ENCODE data around the gene FLNC. TPM values are rescaled to one million over a fixed set of nuclear protein-coding genes. Genes with fewer than 3 reads are reported as not detected.
A peak's percentile ranks its signal among the peaks of the same experiment; 100 is the strongest.

The FLNC gene
- total and polyA plus RNA-seq, 9 of the 15 experiments (the other 6 are each of a cell fraction or from before 2014, with no cell fraction given) = 0.90 to 155 (median 28.8) TPM

DNA sequence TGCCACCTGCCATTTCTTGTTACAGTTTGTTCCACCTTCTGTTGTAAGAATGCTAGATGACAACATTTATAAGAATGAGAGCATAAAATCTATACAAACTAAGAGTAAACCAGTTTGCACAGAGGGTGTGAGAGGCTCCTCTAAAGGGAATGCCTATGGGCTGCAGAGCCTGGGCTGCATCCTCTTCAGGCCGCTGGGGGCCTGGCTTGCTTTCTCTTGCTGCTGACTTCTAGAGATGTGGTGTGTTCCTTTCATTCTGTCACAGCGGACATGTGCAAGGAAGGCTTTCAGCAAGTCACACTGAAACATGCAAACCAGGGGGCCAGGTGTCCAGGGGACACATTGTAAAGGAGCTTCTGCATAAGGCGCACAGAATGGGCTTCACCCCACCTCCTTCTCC lies 25.4 kb downstream of the FLNC start:
- Histone ChIP-seq H4K20me1 (replicated peaks; ENCODE audit: control insufficient read depth, insufficient read depth, low read length) (peaks cover 3% of the 10 kb centered on the region; the same call in 1 of the 2 replicates), H3K4me3 (no peak overlapping the region), H3K9ac (ENCODE audit: insufficient read depth in 1 of 2, low read depth in 2 of 2, low read length in 2 of 2) (peak overlapping the region in 1 of 2 experiments; percentile 0; a peak in 2 of 4 replicates), H3K9me3 (replicated peaks; ENCODE audit: control insufficient read depth, insufficient read depth, low read depth, low read length) (no peaks in the 10 kb centered on the region), H3K27me3 (ENCODE audit: control insufficient read depth in 2 of 2, insufficient read depth in 2 of 2, low read length in 2 of 2) (no peaks in the 10 kb centered on the region), H3K4me1 (replicated peaks in 1 of 2; ENCODE audit: control insufficient read depth in 2 of 2, insufficient read depth in 2 of 2, low read length in 2 of 2) (peaks cover 20 to 58% of the 10 kb centered on the region in 2 experiments), H3K79me2 (ENCODE audit: control insufficient read depth, insufficient read depth, low read length) (no peaks in the 10 kb centered on the region), H3K27ac (ENCODE audit: extremely low read depth, low read depth, low read length) (no peak overlapping the region), H3K4me2 (ENCODE audit: insufficient read depth, low read length) (no peak overlapping the region), H3K9me1 (ENCODE audit: control insufficient read depth, insufficient read depth, low read length) (no peaks in the 10 kb centered on the region), H3K36me3 (ENCODE audit: control insufficient read depth, insufficient read depth, low read length) (peaks cover 84% of the 10 kb centered on the region), H2AFZ (ENCODE audit: low read depth, low read length) (no peak overlapping the region)
- BruUV-seq (replicated peaks) = no TSS peak
- POLR2A ChIA-PET = interaction anchor here (0.6 to 0.7 kb wide), 2 partner anchors 11 to 72 kb away, joined by 3 read pairs; no protein-coding TSS in a partner anchor
- ATAC-seq = no peak
- DNase-seq (ENCODE audit: extremely low read depth in 1 of 4, low spot score in 3 of 4) = no peak
- in situ Hi-C loops (cut with MboI) (loop anchor here (5.0 kb wide), 1 partner anchor 57 kb away; the partner anchor contains the start of gene KCP), intact Hi-C loops (cut with micrococcal nuclease) (no loop called here)
- FAIRE-seq = no peak
- CTCF ChIA-PET (ENCODE audit: low intra/inter-chr PET ratio) = no interaction called here
- WGBS (ENCODE audit: insufficient coverage, low coverage, missing lambda C conversion rate) = 67% methylated on average over 3 of the region's 3 CpGs
- no peak for TF ChIP-seq KDM5B (IDR thresholded peaks at IDR 0.05; ENCODE audit: insufficient replicate concordance, low read depth, low read length)
- TF ChIP-seq, protein P1, sequence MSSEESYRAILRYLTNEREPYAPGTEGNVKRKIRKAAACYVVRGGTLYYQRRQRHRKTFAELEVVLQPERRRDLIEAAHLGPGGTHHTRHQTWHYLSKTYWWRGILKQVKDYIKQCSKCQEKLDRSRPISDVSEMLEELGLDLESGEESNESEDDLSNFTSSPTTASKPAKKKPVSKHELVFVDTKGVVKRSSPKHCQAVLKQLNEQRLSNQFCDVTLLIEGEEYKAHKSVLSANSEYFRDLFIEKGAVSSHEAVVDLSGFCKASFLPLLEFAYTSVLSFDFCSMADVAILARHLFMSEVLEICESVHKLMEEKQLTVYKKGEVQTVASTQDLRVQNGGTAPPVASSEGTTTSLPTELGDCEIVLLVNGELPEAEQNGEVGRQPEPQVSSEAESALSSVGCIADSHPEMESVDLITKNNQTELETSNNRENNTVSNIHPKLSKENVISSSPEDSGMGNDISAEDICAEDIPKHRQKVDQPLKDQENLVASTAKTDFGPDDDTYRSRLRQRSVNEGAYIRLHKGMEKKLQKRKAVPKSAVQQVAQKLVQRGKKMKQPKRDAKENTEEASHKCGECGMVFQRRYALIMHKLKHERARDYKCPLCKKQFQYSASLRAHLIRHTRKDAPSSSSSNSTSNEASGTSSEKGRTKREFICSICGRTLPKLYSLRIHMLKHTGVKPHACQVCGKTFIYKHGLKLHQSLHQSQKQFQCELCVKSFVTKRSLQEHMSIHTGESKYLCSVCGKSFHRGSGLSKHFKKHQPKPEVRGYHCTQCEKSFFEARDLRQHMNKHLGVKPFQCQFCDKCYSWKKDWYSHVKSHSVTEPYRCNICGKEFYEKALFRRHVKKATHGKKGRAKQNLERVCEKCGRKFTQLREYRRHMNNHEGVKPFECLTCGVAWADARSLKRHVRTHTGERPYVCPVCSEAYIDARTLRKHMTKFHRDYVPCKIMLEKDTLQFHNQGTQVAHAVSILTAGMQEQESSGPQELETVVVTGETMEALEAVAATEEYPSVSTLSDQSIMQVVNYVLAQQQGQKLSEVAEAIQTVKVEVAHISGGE (CRISPR knock-in tag; IDR thresholded peaks at IDR 0.05) = no peak
- TF ChIP-seq BACH1 (tag; IDR thresholded peaks at IDR 0.05) = no peak
- no peak for TF ChIP-seq NFATC3 (IDR thresholded peaks at IDR 0.05)
- TF ChIP-seq, protein P2, sequence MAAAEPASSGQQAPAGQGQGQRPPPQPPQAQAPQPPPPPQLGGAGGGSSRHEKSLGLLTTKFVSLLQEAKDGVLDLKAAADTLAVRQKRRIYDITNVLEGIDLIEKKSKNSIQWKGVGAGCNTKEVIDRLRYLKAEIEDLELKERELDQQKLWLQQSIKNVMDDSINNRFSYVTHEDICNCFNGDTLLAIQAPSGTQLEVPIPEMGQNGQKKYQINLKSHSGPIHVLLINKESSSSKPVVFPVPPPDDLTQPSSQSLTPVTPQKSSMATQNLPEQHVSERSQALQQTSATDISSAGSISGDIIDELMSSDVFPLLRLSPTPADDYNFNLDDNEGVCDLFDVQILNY (CRISPR knock-in tag; IDR thresholded peaks at IDR 0.05) = no peak
- no peak for TF ChIP-seq IFI16 (CRISPR knock-in tag; IDR thresholded peaks at IDR 0.05)
- no peak for TF ChIP-seq ZNF76 (CRISPR knock-in tag; IDR thresholded peaks at IDR 0.05; ENCODE audit: borderline replicate concordance)
- TF ChIP-seq PYGO2 (tag; IDR thresholded peaks at IDR 0.05) = no peak
- TF ChIP-seq ZBTB8A (IDR thresholded peaks at IDR 0.05; ENCODE audit: partially characterized antibody) = no peak
- TF ChIP-seq POLR3A (IDR thresholded peaks at IDR 0.05; ENCODE audit: borderline replicate concordance, extremely low read depth, insufficient read depth, insufficient read length) = no peak
- no peak for TF ChIP-seq POU5F1 (IDR thresholded peaks at IDR 0.05; ENCODE audit: borderline replicate concordance, low read depth, low read length, partially characterized antibody)
- no peak for TF ChIP-seq RBM22 (IDR thresholded peaks at IDR 0.05; ENCODE audit: low read depth, low read length, poor library complexity, severe bottlenecking)
- no peak for TF ChIP-seq PHF8 (IDR thresholded peaks at IDR 0.05; ENCODE audit: borderline replicate concordance, low read length)
- no peak for TF ChIP-seq HNRNPUL1 (IDR thresholded peaks at IDR 0.05; ENCODE audit: low read length)
- TF ChIP-seq, protein P3, sequence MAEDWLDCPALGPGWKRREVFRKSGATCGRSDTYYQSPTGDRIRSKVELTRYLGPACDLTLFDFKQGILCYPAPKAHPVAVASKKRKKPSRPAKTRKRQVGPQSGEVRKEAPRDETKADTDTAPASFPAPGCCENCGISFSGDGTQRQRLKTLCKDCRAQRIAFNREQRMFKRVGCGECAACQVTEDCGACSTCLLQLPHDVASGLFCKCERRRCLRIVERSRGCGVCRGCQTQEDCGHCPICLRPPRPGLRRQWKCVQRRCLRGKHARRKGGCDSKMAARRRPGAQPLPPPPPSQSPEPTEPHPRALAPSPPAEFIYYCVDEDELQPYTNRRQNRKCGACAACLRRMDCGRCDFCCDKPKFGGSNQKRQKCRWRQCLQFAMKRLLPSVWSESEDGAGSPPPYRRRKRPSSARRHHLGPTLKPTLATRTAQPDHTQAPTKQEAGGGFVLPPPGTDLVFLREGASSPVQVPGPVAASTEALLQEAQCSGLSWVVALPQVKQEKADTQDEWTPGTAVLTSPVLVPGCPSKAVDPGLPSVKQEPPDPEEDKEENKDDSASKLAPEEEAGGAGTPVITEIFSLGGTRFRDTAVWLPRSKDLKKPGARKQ (CRISPR knock-in tag; IDR thresholded peaks at IDR 0.05) = no peak
